Right lobe of liver (tissue), 4 donors: ENCODE data around the gene PDCD7.

ENCODE experiments used
- CTCF ChIP-seq, 4 donors: fragments of 200-600 bp in 3 of 4; fragments of 450-650 bp in 1 of 4; IDR thresholded peaks; one replicate each; pipeline versions ENCODE4 v1.5.1 to v1.8.0; 2016 to 2022; ENCODE audit warnings: antibody characterized with exemption in 4 of 4, mild to moderate bottlenecking in 2 of 4
- POLR2A ChIP-seq: fragments of 450-650 bp; IDR thresholded peaks from one replicate; pipeline ENCODE4 v1.6.1; 2017; ENCODE audit warnings: antibody characterized with exemption, mild to moderate bottlenecking
- donor health status: DM: no; HTN: no; CAD: no.
- donor health status: DM: no; HTN: no; CAD: no.
- donor health status: DM: no; HTN: yes; CAD: no.

DNA sequence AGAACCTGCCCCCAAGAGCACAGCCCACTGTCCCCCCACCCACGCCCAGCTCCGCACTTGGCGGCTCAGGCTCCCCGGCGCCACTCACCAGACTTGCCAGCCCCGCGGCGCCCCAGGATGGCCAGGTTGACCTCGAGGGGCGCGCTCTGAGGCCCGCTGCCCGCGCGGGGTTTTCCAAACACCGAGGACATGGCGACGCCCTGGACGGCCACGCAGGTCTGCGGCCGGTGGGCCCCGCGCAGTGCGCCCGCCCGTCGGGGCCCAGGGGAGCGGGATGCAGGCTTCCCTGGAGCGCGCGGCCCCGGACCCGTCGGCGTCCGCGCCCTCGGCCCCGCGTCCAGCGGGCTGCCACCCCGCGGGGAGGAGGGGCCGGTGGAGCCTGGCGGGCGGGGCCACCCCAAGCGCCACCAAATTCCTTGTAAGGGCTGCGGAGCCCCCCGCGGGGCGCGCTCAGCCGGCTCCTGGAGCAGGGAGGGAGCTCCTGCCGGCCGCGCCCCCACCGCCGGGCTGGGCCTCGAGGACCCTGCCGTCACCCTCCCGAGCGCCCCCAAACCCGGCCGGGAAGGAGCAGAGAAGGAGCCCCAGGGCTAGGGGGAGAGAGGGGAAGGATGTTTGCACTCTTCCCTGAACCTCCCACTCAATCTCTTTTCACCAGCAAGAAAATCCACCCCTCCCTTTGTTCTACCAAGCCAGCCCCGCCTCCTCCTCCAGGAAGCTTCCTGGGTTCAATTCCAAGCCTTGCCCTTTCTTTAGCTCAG lies 65.8 kb downstream of the PDCD7 start, which contains the start of gene RASL12:
- TF ChIP-seq POLR2A: no peak
- no peak for TF ChIP-seq CTCF (IDR thresholded peaks at IDR 0.05)
